ENCODE results near the gene RNF213.

- TF ChIP-seq, protein P1, sequence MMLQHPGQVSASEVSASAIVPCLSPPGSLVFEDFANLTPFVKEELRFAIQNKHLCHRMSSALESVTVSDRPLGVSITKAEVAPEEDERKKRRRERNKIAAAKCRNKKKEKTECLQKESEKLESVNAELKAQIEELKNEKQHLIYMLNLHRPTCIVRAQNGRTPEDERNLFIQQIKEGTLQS (CRISPR knock-in tag; conservative IDR thresholded peaks at IDR 0.05): no peak
- no peak for TF ChIP-seq USF1 (CRISPR knock-in tag; IDR thresholded peaks at IDR 0.05)
- TF ChIP-seq MXD4 (CRISPR knock-in tag; IDR thresholded peaks at IDR 0.05; ENCODE audit: borderline replicate concordance): no peak
- no peak for TF ChIP-seq MAX (CRISPR knock-in tag; IDR thresholded peaks at IDR 0.05)
- no peak for TF ChIP-seq CTCF (IDR thresholded peaks at IDR 0.05)
- TF ChIP-seq, protein P2, sequence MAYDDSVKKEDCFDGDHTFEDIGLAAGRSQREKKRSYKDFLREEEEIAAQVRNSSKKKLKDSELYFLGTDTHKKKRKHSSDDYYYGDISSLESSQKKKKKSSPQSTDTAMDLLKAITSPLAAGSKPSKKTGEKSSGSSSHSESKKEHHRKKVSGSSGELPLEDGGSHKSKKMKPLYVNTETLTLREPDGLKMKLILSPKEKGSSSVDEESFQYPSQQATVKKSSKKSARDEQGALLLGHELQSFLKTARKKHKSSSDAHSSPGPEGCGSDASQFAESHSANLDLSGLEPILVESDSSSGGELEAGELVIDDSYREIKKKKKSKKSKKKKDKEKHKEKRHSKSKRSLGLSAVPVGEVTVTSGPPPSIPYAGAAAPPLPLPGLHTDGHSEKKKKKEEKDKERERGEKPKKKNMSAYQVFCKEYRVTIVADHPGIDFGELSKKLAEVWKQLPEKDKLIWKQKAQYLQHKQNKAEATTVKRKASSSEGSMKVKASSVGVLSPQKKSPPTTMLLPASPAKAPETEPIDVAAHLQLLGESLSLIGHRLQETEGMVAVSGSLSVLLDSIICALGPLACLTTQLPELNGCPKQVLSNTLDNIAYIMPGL (CRISPR knock-in tag; IDR thresholded peaks at IDR 0.05): no peak
- TF ChIP-seq ARID4B (CRISPR knock-in tag; IDR thresholded peaks at IDR 0.05; ENCODE audit: borderline replicate concordance): no peak
- TF ChIP-seq ATF6 (CRISPR knock-in tag; IDR thresholded peaks at IDR 0.05): no peak
- no peak for TF ChIP-seq NR3C1 (CRISPR knock-in tag; conservative IDR thresholded peaks at IDR 0.05; ENCODE audit: low read depth)
- no peak for TF ChIP-seq TEAD4 (CRISPR knock-in tag; IDR thresholded peaks at IDR 0.05)
- TF ChIP-seq, protein P3, sequence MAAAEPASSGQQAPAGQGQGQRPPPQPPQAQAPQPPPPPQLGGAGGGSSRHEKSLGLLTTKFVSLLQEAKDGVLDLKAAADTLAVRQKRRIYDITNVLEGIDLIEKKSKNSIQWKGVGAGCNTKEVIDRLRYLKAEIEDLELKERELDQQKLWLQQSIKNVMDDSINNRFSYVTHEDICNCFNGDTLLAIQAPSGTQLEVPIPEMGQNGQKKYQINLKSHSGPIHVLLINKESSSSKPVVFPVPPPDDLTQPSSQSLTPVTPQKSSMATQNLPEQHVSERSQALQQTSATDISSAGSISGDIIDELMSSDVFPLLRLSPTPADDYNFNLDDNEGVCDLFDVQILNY (CRISPR knock-in tag; IDR thresholded peaks at IDR 0.05): no peak
These were observed 112.4 kb downstream of the RNF213 start for GRCh38 chr17:80372922-80373570.

Measured in WTC11 (cell line).